Measurements from ENCODE around the gene TTC22.

DNA sequence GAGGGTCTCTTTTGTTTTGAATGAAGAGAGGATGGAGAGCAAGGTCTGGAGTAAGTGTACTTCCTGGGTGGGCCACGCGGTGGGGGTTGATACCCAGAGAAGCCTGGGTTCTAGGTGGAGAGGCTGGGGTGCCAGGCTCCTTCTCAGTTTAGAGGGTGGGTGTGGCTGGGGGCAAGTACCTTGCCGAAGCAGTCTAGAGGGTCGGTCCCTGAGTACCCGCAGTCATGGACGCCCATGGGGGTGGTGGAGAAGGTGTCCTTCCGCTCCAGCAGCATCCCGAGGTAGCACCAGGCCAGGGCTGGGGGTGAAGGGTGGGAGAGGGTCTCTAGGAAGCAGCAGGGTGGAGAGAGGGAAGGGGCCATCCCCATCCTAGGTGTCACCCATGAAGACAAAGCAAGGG lies 14.3 kb downstream of the TTC22 start:
- TF ChIP-seq CTCF (IDR thresholded peaks at IDR 0.05 in 2 of 3, conservative IDR thresholded peaks at IDR 0.05 in 1 of 3; ENCODE audit: borderline replicate concordance in 1 of 3, insufficient read depth in 1 of 3, low read depth in 2 of 3, low read length in 2 of 3) (no peak), POLR2A (IDR thresholded peaks at IDR 0.05; ENCODE audit: borderline replicate concordance, extremely low read depth, insufficient read depth, insufficient read length) (no peak), SRF (IDR thresholded peaks at IDR 0.05; ENCODE audit: low read depth) (no peak), EGR1 (IDR thresholded peaks at IDR 0.05; ENCODE audit: low read depth) (no peak)
